HG02885 (cell line): Measurements from ENCODE around the gene DPPA3.
"Not testable (repeated sequence)": the region's sequence is repeated elsewhere in the genome, so short reads cannot be mapped to it uniquely, and the experiment has no call there.

Experiments used
- ATAC-seq: cut with Tn5 transposase; IDR thresholded peaks from one replicate; pipeline ENCODE4 v1.9.1; 2021; ENCODE audit warnings: mild to moderate bottlenecking; ENCODE audit not compliant: unreplicated experiment, poor library complexity

DPPA3 gene

GRCh38 chr12:7711133-7711532, at the start of gene DPPA3:
Gene DPPA3, plus strand, starts transcription at chr12:7711433. Its CDS starts 138 bp downstream, at chr12:7711571.
- no peak for ATAC-seq

DNA sequence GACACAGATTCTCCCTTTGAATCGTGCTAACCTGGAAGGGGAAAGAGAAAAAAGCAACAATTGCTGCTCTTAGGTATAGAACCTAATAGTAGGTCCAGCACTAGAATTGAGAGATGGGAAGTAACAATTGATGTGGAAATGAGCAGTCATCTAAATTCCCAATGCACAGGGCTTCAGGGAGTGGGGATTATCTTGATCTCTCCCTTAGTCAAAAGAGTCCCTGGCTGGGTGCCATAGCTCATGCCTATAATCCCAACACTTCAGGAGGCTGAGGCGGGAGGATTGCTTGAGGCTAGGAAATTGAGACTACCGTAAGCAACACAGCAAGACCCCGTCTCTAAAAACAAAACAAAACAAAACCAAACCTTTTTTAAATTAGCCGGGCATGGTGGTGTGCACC, 49.5 kb upstream of the DPPA3 start:
- ATAC-seq = no peak

- no peak for ATAC-seq
Measured at GRCh38 chr12:7666595-7666994, 44.6 kb upstream of the DPPA3 start.

GRCh38 chr12:7667125-7667524, 44.1 kb upstream of the DPPA3 start:
- ATAC-seq = no peak

- ATAC-seq = no peak
Measured at GRCh38 chr12:7668171-7668570, 43.1 kb upstream of the DPPA3 start.

DNA sequence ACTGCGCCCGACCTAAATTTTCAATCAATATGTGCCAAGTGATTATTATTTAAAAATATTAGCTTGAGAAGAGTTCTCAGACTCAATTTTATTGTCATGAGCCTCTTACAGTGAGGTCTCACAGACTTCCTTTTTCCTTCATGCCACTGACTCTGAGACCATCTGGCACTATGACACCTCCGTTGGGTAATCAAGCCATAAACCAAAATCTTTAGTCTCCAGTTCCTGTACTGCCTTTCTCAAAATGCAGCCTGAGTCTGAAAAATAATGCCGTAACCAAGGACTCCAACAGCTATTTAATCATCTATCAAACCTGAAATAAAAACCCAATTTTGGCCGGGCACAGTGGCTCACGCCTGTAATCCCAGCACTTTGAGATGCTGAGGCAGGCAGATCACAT, 35.8 kb upstream of the DPPA3 start:
- ATAC-seq = not testable (repeated sequence)

- not testable (repeated sequence) for ATAC-seq
Measured at GRCh38 chr12:7677432-7677888, 33.8 kb upstream of the DPPA3 start.

GRCh38 chr12:7678744-7679143, 32.5 kb upstream of the DPPA3 start:
- ATAC-seq = no peak

GRCh38 chr12:7679251-7680045, 31.8 kb upstream of the DPPA3 start:
- ATAC-seq = no peak

DNA sequence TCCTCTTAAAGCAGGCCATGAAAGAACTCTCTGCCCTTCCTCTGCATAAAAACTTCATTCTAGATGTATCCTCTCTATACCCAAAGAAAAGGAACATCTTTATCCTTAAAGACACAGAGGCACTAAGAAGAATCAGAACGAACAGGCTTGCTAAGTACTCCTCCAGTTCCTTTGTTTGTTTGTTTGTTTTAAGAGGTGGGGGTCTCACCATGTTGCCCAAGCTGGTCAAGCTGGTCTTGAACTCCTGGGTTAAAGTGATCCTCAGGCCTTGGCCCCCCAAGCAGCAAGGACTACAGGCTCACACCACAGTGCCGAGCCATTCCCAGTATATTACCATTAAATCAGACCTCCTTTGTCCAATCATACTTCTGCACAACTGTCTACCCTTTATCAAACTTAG, 29.7 kb upstream of the DPPA3 start:
- ATAC-seq = no peak

DNA sequence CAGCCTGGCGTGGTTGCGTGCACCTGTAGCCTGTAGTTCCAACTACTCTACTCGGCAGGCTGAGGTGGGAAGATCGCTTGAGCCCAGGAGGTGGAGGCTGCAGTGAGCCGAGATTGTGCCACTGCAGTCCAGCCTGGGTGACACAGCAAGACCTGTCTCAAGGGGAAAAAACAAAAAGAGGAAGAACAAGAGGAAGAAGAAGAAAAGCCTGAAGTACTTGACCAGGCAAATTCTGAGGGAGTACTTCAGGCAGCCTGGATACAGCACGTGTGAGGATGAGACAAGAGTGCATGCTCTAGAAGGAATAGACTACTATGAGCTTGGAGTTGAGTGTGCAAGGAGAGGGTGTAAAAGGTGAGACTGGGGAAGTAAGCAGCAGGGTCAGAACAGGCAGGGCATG, 17.4 kb upstream of the DPPA3 start:
- no peak for ATAC-seq

GRCh38 chr12:7694556-7695236, 16.5 kb upstream of the DPPA3 start:
- no peak for ATAC-seq

DNA sequence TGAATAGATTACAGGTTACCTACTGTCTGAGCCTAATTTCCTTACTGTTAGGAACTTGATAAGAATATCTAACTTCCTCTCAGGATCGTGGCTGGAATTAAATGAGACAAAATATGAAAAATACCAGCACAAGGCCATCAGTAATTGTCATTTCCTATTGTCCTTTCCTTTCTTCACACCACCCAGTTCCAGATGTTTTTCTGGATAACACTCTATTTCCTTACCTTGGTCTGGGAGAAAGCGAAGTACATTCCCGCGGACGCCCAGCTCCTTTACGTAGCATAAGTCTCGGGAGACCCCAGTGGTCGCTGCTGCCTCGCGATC, 16.0 kb upstream of the DPPA3 start:
- ATAC-seq = no peak

DNA sequence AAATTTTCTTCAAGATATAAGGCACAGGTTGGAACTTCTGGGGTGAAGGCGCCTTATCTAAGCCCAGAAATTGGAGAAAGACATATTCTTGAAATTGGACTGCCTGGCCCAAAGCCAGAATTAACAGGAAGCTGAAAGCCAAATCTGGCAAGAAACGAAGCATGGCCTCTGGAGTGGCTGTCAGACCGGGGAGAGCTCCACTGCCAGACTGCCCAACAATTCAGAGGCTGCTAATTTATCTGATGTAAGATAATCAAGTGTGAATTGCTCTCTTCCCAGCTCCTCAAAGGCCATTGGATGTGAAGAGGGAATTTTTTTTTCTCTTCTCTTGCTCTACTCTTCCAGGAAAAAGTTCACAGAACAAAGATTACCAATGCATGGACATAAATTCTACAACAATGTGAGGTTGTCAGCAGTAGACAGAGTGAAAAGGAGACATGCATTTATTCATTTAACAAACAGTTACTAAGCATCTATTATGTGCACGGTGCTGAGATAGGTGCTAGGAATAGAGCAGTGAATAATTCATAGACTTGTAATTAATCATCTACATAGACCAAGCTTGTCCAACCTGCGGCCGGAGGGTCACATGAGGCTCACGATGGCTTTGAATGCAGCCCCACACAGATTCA, 15.6 kb upstream of the DPPA3 start, which contains the start of gene GDF3:
Gene GDF3 (minus strand): TSS at position 210 of the 632 bp plus-strand sequence. CDS start 47 bp downstream, at position 163.
- ATAC-seq = no peak

DNA sequence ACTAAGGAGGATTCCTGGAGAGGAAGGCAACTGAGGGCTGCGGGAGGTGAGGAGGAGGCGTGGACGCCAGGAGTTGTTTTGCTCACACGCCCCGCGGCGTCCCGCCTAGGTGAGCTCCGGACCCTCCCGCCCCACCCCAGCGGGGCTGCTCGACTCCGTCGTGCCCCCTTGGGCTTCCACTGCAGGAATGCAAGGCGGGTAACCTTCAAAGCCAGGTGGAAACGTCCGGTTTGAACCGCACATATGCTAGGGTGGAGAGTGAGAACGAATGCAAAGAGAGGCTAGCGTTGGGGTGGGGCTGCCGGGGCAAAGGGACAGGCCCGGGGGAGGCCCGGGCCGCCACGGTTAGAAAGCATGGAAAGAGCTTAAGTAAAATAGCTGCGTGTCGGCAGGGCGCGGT, 5.4 kb upstream of the DPPA3 start:
- no peak for ATAC-seq

- no peak for ATAC-seq
Measured at GRCh38 chr12:7709969-7710675, 1.1 kb upstream of the DPPA3 start.

DNA sequence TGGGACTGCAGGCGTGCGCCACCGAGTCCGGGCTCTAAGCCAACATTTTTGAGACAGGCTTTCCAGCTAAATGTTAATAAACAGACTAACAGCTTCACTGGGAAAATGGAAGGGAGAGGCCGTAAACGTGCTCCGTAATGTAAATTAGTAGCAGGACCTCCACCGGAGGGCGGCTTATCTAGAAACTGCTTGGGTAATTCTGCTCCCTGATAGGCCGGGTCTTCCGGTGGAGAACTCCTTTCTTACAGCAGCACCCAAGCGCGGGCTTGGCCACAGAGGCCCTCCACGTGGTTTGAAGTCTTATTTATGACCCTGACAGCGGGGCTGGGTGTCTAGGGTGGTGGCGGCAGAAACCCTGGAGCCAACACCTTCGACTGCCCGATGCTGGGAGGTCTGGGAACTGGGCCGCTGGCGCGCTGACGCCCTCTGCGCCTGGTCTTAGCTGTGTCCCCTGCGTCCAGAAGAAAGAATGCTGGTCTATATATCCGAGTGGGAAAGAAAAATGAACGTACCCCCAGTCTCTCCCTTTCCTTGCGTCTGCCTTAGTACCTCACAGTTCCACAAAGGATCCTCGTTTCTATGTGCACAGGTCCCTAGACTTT, 1.7 kb downstream of the DPPA3 start:
- no peak for ATAC-seq

DNA sequence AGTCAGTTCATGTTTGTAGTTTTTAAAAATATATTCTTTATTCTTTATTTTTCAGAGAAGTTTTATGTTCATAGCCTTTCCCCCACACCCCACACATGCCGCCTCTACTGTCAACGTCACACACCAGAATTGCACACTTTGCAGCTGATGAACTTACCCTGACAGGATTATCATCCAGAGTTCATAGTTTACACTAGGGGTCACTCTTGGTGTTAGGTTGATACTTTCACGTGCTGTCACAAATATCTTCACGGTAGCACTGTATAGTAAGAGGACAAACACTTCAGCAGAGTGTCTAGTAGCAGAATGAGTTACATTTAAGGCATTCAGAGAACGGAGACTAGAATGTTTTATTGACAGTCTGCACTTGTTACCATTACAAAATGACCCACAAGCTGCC, 5.1 kb downstream of the DPPA3 start:
- no peak for ATAC-seq

- no peak for ATAC-seq
Measured at GRCh38 chr12:7719946-7720730, 8.9 kb downstream of the DPPA3 start.

- no peak for ATAC-seq
Measured at GRCh38 chr12:7723926-7724325, 12.7 kb downstream of the DPPA3 start.
